GM21528 (cell line): ENCODE data around the gene GALNT17.
"Not testable (repeated sequence)": the region's sequence is repeated elsewhere in the genome, so short reads cannot be mapped to it uniquely, and the experiment has no call there.

ENCODE experiments used
- ATAC-seq: cut with Tn5 transposase; IDR thresholded peaks from one replicate; pipeline ENCODE4 v1.9.1; 2021; ENCODE audit warnings: mild to moderate bottlenecking, moderate library complexity; ENCODE audit not compliant: unreplicated experiment, low FRiP score

Gene GALNT17

DNA sequence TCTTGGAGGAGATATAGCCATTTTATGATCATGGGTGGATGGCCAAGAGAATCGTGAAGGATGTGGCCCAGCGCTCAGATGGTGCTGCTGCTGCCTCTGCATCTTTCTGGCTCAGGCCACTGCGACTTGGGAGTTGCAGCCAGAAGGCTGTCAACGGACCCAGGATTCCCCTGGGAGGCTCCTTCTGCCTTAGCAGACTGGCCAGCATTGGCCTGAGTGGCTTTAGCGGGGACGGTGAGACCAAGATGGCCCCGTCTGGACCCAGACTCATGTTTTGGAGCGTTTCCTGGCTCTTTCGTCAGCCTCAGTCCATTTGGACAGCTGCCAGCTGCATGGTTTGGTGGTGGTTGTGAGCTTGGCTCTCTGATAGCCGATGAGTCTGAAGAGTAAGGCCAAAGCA, 97.2 kb downstream of the GALNT17 start:
- ATAC-seq: no peak

DNA sequence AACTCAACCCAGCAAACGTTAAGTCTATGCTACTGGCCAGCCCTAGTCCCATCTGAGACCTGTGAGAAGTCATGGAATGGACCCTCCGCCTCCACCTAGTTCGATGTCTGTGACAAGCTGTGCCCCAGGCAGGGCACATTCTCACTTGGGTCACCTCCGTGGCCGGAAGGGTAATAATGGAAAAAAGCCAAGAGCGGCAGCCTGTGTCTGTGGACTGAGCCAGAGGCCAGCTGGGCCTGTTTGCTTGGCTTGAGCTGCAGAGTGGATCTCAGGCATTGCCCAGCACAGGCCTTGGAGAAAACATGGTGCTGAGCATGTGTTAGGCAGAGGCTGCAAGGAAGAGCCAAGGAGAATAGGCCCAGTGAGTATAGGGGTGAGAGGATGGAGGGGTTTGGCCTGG, 97.8 kb downstream of the GALNT17 start:
- no peak for ATAC-seq

DNA sequence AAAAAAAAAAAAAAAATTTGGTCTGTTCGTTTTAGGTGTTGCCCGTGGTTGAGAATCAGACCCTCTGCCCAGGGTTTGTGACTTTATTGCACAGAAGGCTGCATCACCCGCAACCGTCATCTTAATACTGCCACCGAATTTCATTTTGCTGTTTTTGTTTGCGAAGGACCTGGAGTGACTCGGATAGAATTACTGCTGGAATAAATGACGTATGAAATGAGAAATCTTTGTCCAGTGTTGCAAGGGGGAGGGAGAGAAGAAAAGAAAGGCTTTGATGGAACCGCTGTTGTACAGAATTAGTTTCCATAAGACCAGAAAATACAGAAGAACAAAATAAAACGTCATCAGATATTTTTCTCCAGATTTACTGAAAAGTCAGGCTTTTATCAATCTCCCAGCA, 103.3 kb downstream of the GALNT17 start:
- ATAC-seq: no peak

DNA sequence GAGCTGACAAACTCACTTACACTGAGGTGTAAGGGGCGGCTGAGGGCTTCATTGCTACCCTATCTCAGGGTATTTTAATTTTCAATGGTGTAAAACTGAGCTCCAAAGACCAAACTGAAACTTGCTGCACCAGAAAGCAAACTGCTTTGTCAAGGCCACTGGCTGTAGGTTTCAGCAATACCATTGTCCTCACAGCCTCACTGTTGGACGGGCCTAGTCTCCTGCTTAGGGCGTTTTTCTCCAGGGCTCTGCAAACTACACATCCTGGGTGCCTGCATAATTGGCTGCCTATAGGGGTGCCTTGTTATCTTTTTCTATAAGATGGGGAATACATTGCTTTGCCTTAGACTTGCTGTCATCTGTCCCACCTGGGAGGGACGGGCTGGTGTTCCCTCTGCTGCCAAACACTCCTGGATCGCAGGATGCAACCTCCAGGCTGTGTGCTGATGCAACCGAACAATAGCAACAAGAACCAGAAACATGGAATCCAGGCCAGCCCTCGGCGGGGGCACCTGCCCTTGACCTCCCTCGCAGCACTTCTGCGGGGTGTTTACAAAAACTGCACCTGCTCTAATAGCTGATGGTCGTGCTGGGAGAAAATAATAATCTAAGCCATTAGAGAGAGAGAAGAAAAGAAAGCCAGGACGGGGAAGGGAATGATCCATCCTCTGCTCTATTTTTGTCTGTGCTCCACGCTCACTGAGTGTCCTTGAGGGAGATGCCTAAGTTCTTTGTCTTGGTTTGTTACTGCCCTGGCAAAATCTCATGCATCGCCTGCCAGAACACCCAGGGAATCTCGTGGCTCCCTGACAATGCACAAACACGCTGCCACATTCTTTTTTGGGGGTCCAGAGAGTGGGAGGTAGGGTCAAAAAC, 104.5 kb downstream of the GALNT17 start:
- ATAC-seq: no peak

DNA sequence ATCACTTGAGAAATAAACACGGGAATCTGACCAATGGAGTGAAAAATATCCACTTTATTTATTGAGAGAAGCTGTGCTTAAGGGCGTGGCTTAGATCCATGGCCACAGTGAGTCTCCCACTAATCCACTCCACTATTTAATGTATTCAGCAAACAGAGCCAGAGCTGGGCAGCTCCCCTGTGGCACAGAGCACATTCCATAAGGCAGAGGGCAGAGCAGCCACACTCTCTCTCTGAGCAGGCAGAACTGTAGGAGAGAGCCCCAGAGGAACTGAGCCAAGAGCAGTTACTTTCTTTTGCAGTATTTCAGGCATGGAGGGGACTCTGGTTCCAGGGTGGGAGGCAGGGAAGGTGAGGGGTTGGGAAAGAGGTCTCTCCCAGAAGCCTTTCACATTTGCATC, 106.0 kb downstream of the GALNT17 start:
- no peak for ATAC-seq

DNA sequence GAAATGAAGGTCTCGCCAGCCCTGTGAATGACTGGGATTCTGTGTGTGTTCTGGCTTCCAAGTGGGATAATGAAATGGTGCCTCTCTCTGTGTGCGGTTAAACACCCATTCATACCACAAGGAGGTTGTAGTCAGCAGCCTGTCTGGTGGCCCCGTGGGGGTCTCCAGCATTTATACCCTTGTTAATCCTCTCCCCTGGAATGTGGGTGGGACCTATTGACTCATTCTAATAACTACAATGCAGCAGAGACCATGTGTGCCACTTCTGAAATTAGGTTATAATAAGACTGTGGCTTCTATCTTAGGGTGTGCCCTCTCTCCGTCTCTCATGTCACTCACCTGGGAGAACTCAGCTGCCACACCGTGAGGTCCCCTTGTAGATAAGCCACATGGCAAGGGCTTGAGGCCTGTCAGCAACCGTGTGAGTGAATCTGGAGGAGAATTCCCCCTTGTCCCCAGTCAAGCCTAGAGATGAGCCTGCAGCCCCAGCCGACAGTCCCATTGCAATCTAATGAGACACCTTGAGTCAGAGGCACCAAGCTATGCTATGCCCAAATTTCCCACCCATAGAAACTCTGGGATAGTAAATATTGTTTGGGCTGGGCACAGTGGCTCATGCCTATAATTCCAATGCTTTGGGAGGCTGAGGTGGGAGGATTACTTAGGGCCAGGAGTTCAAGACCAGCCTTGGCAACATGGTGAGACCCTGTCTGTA, 106.8 kb downstream of the GALNT17 start:
- ATAC-seq: no peak

DNA sequence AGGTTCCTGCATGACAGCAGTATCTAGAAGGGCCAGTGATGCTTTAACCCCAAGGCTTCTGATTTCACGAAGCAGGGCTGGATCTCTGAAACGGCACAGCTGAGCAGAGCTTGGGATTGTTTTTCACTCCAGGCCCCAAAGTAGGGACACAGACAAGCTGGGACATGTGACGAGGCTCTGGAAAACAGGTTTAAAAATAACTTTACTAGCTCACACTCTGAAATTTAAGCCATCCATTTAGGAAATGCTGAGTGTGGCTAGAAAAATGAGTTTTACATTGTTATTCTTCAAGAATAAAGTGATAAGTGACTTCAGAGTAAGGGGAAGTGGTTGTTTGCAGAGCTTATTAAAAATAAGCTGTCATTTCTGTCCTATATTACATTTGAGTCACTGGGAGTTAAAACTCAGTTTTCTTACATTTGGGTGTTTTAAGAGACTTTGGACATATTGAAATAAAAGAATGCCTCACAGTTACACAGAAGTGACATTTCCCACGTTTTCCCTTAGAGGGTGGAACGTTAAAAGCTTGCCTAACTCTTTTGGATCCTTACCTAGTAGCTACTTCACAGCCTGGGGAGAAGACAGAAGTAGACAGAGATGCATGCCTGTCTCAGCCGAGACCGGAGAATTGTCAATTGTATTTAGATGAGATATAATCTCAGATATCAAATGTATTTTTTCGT, 107.8 kb downstream of the GALNT17 start:
- no peak for ATAC-seq

- no peak for ATAC-seq
Measured at GRCh38 chr7:71243736-71244410, 111.9 kb downstream of the GALNT17 start.

GRCh38 chr7:71245038-71245437, 113.1 kb downstream of the GALNT17 start:
- no peak for ATAC-seq

DNA sequence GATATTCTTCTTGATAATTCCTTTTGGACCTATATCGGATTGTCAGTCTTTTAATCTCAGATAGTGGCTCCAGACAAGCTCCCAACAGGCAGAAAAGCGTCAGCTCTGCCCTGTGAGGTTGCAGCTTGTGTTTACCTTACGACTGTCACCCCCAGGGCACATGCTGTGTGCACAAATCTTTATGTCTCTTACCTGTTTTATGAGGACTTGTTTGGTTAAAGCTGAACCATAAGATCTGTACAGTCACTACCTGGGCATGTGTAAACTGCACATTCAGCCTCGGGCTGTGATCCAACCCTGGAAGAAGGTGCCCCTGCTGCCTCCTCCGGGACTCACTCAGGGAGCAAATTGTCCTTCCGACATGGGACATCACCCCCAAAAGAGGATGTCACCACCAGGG, 119.8 kb downstream of the GALNT17 start:
- ATAC-seq: no peak

GRCh38 chr7:71254751-71255150, 122.8 kb downstream of the GALNT17 start:
- no peak for ATAC-seq

GRCh38 chr7:71255537-71256178, 123.7 kb downstream of the GALNT17 start:
- no peak for ATAC-seq

- no peak for ATAC-seq
Measured at GRCh38 chr7:71261066-71261465, 129.1 kb downstream of the GALNT17 start.

GRCh38 chr7:71262834-71263233, 130.9 kb downstream of the GALNT17 start:
- not testable (repeated sequence) for ATAC-seq

DNA sequence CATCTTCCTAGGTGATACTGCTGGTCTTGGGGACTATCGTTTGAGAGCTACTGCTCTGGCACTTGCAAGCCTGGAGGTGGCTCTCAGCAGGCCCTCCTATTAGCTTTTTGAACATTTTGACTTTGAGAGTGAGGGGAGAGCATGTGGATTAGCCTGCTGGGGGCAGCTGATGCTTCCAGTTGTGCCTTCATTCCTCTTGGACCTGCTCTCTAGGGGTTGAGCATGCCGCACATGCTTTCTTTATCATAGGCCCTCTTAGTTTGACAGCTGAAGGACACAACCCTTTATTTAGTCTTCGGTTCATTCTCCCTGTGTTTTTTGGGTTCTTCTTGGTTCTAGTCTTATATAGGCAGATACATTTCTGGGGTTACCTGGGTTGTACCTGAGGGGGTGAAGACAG, 132.1 kb downstream of the GALNT17 start:
- no peak for ATAC-seq

DNA sequence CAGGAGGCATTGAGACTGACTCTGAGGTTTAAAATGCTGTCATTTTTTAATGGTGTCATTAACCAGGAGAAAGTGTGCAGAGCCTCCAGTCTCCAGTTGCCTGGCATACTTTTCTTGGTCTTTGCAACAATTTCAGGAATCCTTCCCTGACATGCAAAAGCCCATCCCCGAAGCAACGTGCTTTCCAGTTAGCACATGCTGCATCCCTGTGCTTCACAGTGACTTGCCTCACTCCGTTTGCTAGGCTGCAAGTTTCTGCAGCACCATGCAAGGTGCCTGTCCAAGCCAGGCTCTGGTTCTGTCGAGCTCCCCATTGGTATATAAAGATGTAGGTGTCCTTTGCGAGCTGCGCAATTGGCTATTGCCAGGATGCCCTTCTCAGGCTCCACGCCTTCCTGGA, 135.0 kb downstream of the GALNT17 start:
- no peak for ATAC-seq

DNA sequence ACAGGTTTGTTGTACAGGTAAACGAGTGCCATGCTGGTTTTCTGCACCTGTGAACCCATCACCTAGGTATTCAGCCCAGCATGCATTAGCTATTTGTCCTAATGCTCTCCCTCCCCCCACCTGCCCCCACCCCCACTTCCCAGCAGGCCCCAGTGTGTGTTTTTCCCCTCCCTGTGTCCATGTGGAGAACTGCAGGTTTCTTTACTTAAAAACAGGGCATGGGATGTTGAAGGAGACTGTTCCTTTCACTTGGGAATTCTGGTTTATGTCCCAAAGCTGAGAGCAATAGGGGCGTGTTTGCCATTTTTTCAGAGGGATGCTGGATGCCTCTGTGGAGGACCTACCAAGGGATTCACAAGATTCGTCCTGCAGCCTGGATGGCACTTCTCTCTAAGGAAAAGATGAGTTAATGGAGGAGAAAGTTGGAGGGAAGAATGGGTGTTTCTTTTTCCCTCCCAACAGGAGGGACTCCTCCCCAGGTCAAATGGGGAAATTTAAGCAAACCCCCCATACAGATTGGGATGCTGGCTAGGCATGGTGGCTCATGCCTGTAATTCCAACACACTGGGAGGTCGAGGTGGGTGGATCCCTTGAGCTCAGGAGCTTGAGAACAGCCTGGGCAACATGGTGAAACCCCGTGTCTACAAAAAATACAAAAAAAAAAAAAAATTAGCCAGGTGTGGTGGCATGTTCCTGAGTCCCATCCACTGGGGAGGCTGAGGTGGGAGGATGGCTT, 136.0 kb downstream of the GALNT17 start:
- no peak for ATAC-seq

- no peak for ATAC-seq
Measured at GRCh38 chr7:71270558-71270957, 138.6 kb downstream of the GALNT17 start.

GRCh38 chr7:71271203-71271602, 139.3 kb downstream of the GALNT17 start:
- ATAC-seq: no peak
